GM13976 (cell line): ENCODE measurements around the gene DRC1.
"Not testable (repeated sequence)": the region's sequence is repeated elsewhere in the genome, so short reads cannot be mapped to it uniquely, and the experiment has no call there.

Source experiments
- DNase-seq: peaks from one replicate; pipeline ENCODE4 v3.0.0; 2012; ENCODE audit warnings: low spot score
- CTCF ChIP-seq: IDR thresholded peaks from 2 replicates; pipeline ENCODE4 v1.5.1; 2012; ENCODE audit warnings: borderline replicate concordance, mild to moderate bottlenecking; ENCODE audit not compliant: insufficient read depth; ENCODE audit errors: extremely low read depth, missing control alignments, control extremely low read depth
- in situ Hi-C: fragments of 300-500 bp; cut with MboI; formaldehyde crosslinking; loops from one replicate; pipeline ENCODE4 v1.12.0; 2022; ENCODE audit warnings: low sequenced_read_pairs, mixed read lengths, inconsistent platforms; ENCODE audit not compliant: unreplicated experiment

Gene DRC1

GRCh38 chr2:26359886-26360473 lies 41.7 kb upstream of the DRC1 start:
- in situ Hi-C loops = no loop called here
- DNase-seq = no peak
- no peak for TF ChIP-seq CTCF

GRCh38 chr2:26363323-26363722 lies 38.4 kb upstream of the DRC1 start:
- TF ChIP-seq CTCF = no peak
- DNase-seq = no peak
- in situ Hi-C loops = no loop called here

GRCh38 chr2:26363958-26364357 lies 37.8 kb upstream of the DRC1 start:
- in situ Hi-C loops = no loop called here

GRCh38 chr2:26364669-26365068 lies 37.1 kb upstream of the DRC1 start:
- in situ Hi-C loops = no loop called here

More at GRCh38 chr2:26363958-26364357, 37.8 kb upstream of the DRC1 start:
- DNase-seq = no peak
- no peak for TF ChIP-seq CTCF

GRCh38 chr2:26366957-26367356 lies 34.8 kb upstream of the DRC1 start:
- TF ChIP-seq CTCF = no peak
- in situ Hi-C loops = no loop called here
- no peak for DNase-seq

More at GRCh38 chr2:26364669-26365068, 37.1 kb upstream of the DRC1 start:
- no peak for TF ChIP-seq CTCF
- DNase-seq = no peak

GRCh38 chr2:26369664-26370063 lies 32.1 kb upstream of the DRC1 start:
- DNase-seq, in situ Hi-C loops: not testable (repeated sequence)

GRCh38 chr2:26370909-26371308 lies 30.8 kb upstream of the DRC1 start:
- in situ Hi-C loops, DNase-seq: not testable (repeated sequence)

- no peak for TF ChIP-seq CTCF
- in situ Hi-C loops = no loop called here
- DNase-seq = no peak
These were observed 24.9 kb upstream of the DRC1 start for GRCh38 chr2:26376799-26377198.
